GM18507 (cell line): ENCODE measurements around the gene ASCC2.
"Not testable (repeated sequence)": the region's sequence is repeated elsewhere in the genome, so short reads cannot be mapped to it uniquely, and the experiment has no call there.

Experiments used
- DNase-seq: peaks from one replicate; pipeline ENCODE4 v3.0.0; 2011; ENCODE audit warnings: low read depth; ENCODE audit not compliant: insufficient read length; ENCODE audit errors: extremely low spot score
- FAIRE-seq: peaks from 2 replicates; lab custom pipeline; 2011; peaks lifted over from hg19 to GRCh38; lab: Jason Lieb, UNC

The ASCC2 gene

GRCh38 chr22:29859030-29859429 is 21.0 kb upstream of the ASCC2 start:
- FAIRE-seq, DNase-seq: not testable (repeated sequence)

- no peak for DNase-seq
- no peak for FAIRE-seq
Measured at GRCh38 chr22:29856496-29856895, 18.4 kb upstream of the ASCC2 start.

GRCh38 chr22:29855611-29856181 is 17.6 kb upstream of the ASCC2 start:
- DNase-seq: no peak
- FAIRE-seq: no peak

- DNase-seq (no peak), FAIRE-seq (no peak)
Measured at GRCh38 chr22:29854432-29854831, 16.4 kb upstream of the ASCC2 start.

- DNase-seq (no peak), FAIRE-seq (no peak)
Measured at GRCh38 chr22:29848111-29848510, 10.0 kb upstream of the ASCC2 start.

- DNase-seq (no peak), FAIRE-seq (no peak)
Measured at GRCh38 chr22:29846290-29846689, 8.2 kb upstream of the ASCC2 start.

GRCh38 chr22:29842740-29843139 is 4.7 kb upstream of the ASCC2 start:
- no peak for FAIRE-seq

GRCh38 chr22:29842172-29842571 is 4.1 kb upstream of the ASCC2 start:
- DNase-seq: no peak
- no peak for FAIRE-seq

More at GRCh38 chr22:29842740-29843139, 4.7 kb upstream of the ASCC2 start:
- DNase-seq: no peak

GRCh38 chr22:29840498-29840897 is 2.4 kb upstream of the ASCC2 start:
- no peak for DNase-seq
- FAIRE-seq: no peak

GRCh38 chr22:29839039-29839438 is 965 bp upstream of the ASCC2 start:
- FAIRE-seq: no peak
- DNase-seq: no peak

- no peak for FAIRE-seq
- DNase-seq: no peak
Measured at GRCh38 chr22:29838599-29838956, 504 bp upstream of the ASCC2 start.

- FAIRE-seq, DNase-seq: not testable (repeated sequence)
Measured at GRCh38 chr22:29836791-29837370, 1.2 kb downstream of the ASCC2 start.

GRCh38 chr22:29834046-29834445 is 4.0 kb downstream of the ASCC2 start:
- no peak for FAIRE-seq
- no peak for DNase-seq

- no peak for DNase-seq
- no peak for FAIRE-seq
Measured at GRCh38 chr22:29833392-29833965, 4.6 kb downstream of the ASCC2 start.

GRCh38 chr22:29831958-29832357 is 6.1 kb downstream of the ASCC2 start:
- FAIRE-seq (no peak), DNase-seq (no peak)

- FAIRE-seq: no peak
Measured at GRCh38 chr22:29831186-29831921, 6.7 kb downstream of the ASCC2 start.

GRCh38 chr22:29830585-29830984 is 7.5 kb downstream of the ASCC2 start:
- no peak for FAIRE-seq
- DNase-seq: no peak

More at GRCh38 chr22:29831186-29831921, 6.7 kb downstream of the ASCC2 start:
- DNase-seq: no peak

GRCh38 chr22:29827726-29828125 is 10.3 kb downstream of the ASCC2 start:
- DNase-seq, FAIRE-seq: not testable (repeated sequence)

- DNase-seq (no peak), FAIRE-seq (no peak)
Measured at GRCh38 chr22:29827091-29827490, 11.0 kb downstream of the ASCC2 start.

- no peak for FAIRE-seq
Measured at GRCh38 chr22:29825578-29825977, 12.5 kb downstream of the ASCC2 start.

GRCh38 chr22:29824677-29825076 is 13.4 kb downstream of the ASCC2 start:
- no peak for FAIRE-seq
- no peak for DNase-seq

More at GRCh38 chr22:29825578-29825977, 12.5 kb downstream of the ASCC2 start:
- no peak for DNase-seq
